GM18517 (cell line): Measurements from ENCODE around the gene GIMAP1.

Experiments
- ATAC-seq: cut with Tn5 transposase; IDR thresholded peaks from one replicate; pipeline ENCODE4 v1.9.1; 2021; ENCODE audit warnings: mild to moderate bottlenecking, moderate library complexity; ENCODE audit not compliant: unreplicated experiment

Gene GIMAP1

GRCh38 chr7:150745876-150746275 is 29.5 kb downstream of the GIMAP1 start:
- ATAC-seq, result no peak

GRCh38 chr7:150746921-150747320 is 30.5 kb downstream of the GIMAP1 start:
- no peak for ATAC-seq

GRCh38 chr7:150748376-150748775 is 32.0 kb downstream of the GIMAP1 start:
- no peak for ATAC-seq

GRCh38 chr7:150751702-150752101 is 35.3 kb downstream of the GIMAP1 start:
- ATAC-seq, result no peak

GRCh38 chr7:150753239-150753638 is 36.8 kb downstream of the GIMAP1 start:
- no peak for ATAC-seq

- no peak for ATAC-seq
Observed at GRCh38 chr7:150753826-150754603, 37.6 kb downstream of the GIMAP1 start.

GRCh38 chr7:150754951-150755350 is 38.5 kb downstream of the GIMAP1 start:
- no peak for ATAC-seq

GRCh38 chr7:150755473-150756099 is 39.2 kb downstream of the GIMAP1 start:
- ATAC-seq, result no peak

GRCh38 chr7:150756166-150756565 is 39.8 kb downstream of the GIMAP1 start:
- no peak for ATAC-seq

- no peak for ATAC-seq
Observed at GRCh38 chr7:150756858-150757257, 40.4 kb downstream of the GIMAP1 start.

GRCh38 chr7:150759479-150759878 is 43.1 kb downstream of the GIMAP1 start:
- no peak for ATAC-seq

- no peak for ATAC-seq
Observed at GRCh38 chr7:150766334-150766709, 49.9 kb downstream of the GIMAP1 start.

- ATAC-seq, result no peak
Observed at GRCh38 chr7:150769768-150770167, 53.4 kb downstream of the GIMAP1 start.
